ENCODE results near the gene CCDC6.

CCDC6 gene

DNA sequence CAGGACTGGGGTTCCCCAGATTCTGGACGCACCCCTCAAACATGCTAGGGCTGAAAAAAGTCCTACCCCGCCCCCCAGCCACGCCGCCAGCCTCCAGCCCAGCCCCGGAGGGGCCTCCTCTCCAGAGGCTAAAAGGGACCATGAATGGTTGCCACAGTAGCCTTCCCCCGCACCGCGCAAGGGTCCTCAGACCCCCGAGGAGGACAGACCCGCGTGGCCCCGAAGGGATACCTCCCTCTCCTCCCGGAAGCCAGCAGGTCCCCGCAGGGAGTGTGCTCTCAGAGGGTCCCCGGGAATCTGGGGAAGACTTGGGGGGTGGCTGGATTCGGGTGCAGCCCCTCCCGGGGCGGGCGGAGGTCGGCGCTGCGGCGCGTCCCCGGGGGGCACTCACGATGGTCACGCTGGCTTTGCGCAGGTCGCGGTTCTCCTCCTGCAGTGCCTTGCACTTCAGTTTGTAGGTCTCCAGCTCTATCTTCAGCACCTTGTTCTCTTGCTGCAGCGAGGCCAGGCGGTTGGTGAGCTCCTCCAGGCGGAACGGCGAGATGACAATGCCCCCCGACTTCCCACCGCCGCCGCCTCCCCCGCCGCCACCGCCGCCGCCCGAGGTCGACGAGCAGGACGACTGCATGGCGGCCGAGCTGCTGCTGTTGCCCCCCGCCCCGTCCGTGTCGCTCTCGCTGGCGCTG is 482 bp downstream of the CCDC6 start:
- Histone ChIP-seq H3K9me3 (ENCODE audit: insufficient read depth, low read length) (no peaks in the 10 kb centered on the region), H3K4me1 (ENCODE audit: insufficient read depth, insufficient read length) (no peaks in the 10 kb centered on the region), H3K4me3 (ENCODE audit: insufficient read length, low read depth) (peak overlapping the region; percentile 90), H3K36me3 (ENCODE audit: insufficient read depth, insufficient read length, low read length) (peaks cover 9% of the 10 kb centered on the region), H3K27me3 (ENCODE audit: insufficient read depth, insufficient read length) (no peaks in the 10 kb centered on the region), H3K9ac (ENCODE audit: insufficient read length, low read depth) (peak overlapping the region; percentile 93)
- no peak for TF ChIP-seq YY1 (IDR thresholded peaks at IDR 0.05; ENCODE audit: insufficient read depth, insufficient read length)
- no peak for TF ChIP-seq ZNF274 (IDR thresholded peaks at IDR 0.05; ENCODE audit: low read depth, low read length)
- no peak for TF ChIP-seq SUZ12 (IDR thresholded peaks at IDR 0.05; ENCODE audit: extremely low read depth, insufficient read depth, insufficient read length)
- DNase-seq (ENCODE audit: low read depth, low spot score), result no peak

DNA sequence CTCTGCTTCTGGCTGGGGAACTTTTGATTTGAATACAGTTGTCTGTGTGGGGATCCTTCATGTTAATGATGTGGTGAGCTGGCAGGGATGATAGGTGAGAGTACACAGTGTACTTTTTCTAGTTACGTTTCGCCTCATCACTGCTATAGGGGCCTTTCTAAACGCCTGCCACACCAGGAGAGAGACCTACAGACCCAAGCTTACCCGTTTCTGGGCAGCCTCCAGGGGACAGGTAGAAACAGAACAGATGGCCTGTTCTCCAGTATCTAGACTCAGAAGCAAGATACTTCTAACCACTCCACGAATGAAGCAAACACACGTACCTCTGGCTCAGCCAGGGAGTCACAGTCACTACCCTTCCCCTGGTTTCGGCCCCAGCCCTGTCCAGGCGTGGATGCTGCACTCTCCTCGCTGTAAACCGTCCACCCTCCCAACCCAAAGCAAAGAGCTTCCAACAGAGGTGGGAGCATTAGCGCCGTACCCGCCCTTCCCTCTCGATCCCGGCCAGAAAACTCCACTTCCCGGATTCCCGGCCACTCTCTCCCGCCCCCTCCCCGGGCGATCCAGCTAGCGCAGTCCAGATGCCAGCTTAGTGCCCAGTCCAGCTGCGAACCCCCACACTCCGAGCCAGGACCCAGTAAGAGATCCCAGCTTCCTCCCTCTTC is 1.2 kb downstream of the CCDC6 start:
- H3K4me3 ChIP-seq (ENCODE audit: insufficient read length, low read depth), result peak overlapping the region; percentile 90
- H3K4me1 ChIP-seq (ENCODE audit: insufficient read depth, insufficient read length), result no peaks in the 10 kb centered on the region
- H3K36me3 ChIP-seq (ENCODE audit: insufficient read depth, insufficient read length, low read length), result peaks cover 12% of the 10 kb centered on the region
- TF ChIP-seq ZNF274 (IDR thresholded peaks at IDR 0.05; ENCODE audit: low read depth, low read length) (no peak), SUZ12 (IDR thresholded peaks at IDR 0.05; ENCODE audit: extremely low read depth, insufficient read depth, insufficient read length) (no peak), YY1 (IDR thresholded peaks at IDR 0.05; ENCODE audit: insufficient read depth, insufficient read length) (no peak)
- H3K27me3 ChIP-seq (ENCODE audit: insufficient read depth, insufficient read length), result no peaks in the 10 kb centered on the region
- DNase-seq (ENCODE audit: low read depth, low spot score), result no peak
- H3K9ac ChIP-seq (ENCODE audit: insufficient read length, low read depth), result peak overlapping the region; percentile 93
- H3K9me3 ChIP-seq (ENCODE audit: insufficient read depth, low read length), result no peaks in the 10 kb centered on the region

DNA sequence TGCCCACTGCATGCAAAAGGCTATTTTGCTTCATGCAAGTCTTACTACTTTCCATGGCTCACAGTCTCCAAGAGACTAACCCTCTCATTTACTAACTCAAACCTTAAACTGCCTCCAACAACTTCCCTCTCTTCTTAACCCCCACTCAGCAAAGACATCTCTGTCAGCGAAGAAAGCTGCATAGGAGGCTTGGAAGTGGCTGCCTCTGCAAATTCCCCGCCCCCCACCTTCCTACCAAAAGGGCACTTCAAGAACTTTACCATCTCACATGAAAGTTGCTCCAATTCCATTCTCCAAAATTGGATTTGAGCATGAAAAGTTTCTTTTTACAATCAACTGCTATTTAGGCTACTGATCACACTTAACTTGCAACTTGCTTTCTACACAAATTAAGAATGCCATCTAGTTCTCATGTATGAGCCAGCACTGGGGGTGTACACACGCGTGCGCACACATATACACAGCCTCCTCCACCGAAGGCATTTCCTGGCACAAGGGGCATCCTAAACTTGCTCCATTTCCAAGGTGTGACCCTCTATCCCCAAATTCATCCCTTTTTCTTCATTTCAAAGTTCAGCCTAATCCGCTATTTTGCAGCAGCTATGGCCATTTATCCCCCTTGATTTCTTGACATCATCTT is 1.8 kb downstream of the CCDC6 start:
- TF ChIP-seq YY1 (IDR thresholded peaks at IDR 0.05; ENCODE audit: insufficient read depth, insufficient read length), result no peak
- TF ChIP-seq ZNF274 (IDR thresholded peaks at IDR 0.05; ENCODE audit: low read depth, low read length), result no peak
- no peak for TF ChIP-seq SUZ12 (IDR thresholded peaks at IDR 0.05; ENCODE audit: extremely low read depth, insufficient read depth, insufficient read length)
- peak overlapping the region; percentile 90 for H3K4me3 ChIP-seq (ENCODE audit: insufficient read length, low read depth)
- H3K36me3 ChIP-seq (ENCODE audit: insufficient read depth, insufficient read length, low read length), result peaks cover 12% of the 10 kb centered on the region
- no peak for DNase-seq (ENCODE audit: low read depth, low spot score)
- H3K9me3 ChIP-seq (ENCODE audit: insufficient read depth, low read length), result no peaks in the 10 kb centered on the region
- peak overlapping the region; percentile 93 for H3K9ac ChIP-seq (ENCODE audit: insufficient read length, low read depth)
- no peaks in the 10 kb centered on the region for H3K27me3 ChIP-seq (ENCODE audit: insufficient read depth, insufficient read length)
- H3K4me1 ChIP-seq (ENCODE audit: insufficient read depth, insufficient read length), result no peaks in the 10 kb centered on the region

DNA sequence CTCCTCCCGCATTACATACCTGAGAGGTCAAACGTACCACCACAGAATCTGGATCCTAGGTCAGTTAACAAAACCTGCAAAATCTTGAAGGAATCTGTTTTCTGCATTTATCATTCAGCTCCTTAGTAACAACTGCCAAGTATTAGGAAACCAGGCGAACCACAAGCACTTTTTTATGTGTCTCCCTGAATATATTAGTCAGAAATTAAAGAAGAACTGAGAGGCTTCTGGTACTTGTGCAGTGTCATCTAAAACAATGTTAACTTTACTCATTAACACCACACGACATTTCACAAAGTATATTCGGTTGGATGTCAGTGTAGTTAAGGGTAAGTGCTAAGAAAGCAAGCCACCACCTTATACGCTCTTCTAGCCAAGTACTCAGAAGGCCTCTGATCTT is 2.5 kb downstream of the CCDC6 start:
- TF ChIP-seq SUZ12 (IDR thresholded peaks at IDR 0.05; ENCODE audit: extremely low read depth, insufficient read depth, insufficient read length) (no peak), ZNF274 (IDR thresholded peaks at IDR 0.05; ENCODE audit: low read depth, low read length) (no peak), YY1 (IDR thresholded peaks at IDR 0.05; ENCODE audit: insufficient read depth, insufficient read length) (no peak)
- Histone ChIP-seq H3K4me3 (ENCODE audit: insufficient read length, low read depth) (peak overlapping the region; percentile 1), H3K27me3 (ENCODE audit: insufficient read depth, insufficient read length) (no peaks in the 10 kb centered on the region), H3K36me3 (ENCODE audit: insufficient read depth, insufficient read length, low read length) (peaks cover 12% of the 10 kb centered on the region), H3K9ac (ENCODE audit: insufficient read length, low read depth) (no peak overlapping the region), H3K9me3 (ENCODE audit: insufficient read depth, low read length) (no peaks in the 10 kb centered on the region), H3K4me1 (ENCODE audit: insufficient read depth, insufficient read length) (no peaks in the 10 kb centered on the region)
- no peak for DNase-seq (ENCODE audit: low read depth, low spot score)

DNA sequence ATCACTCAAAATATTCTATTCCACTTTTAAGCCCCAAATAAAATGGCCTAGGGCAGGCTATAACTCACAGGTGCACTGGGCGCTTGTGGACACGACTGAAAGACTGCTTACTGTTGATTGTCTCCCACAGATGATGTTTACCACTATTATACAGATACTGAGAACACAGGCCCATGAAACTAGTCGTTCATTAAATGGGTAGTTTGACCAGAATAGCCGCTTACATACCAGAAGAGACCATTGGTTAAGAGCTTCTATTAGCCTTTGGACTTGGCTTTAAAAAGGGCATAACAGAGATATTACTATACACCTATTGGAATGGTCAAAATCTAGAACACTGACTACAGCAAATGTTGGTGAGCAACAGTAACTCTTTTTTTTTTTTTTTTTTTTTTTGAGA is 4.3 kb downstream of the CCDC6 start:
- H3K4me3 ChIP-seq (ENCODE audit: insufficient read length, low read depth), result no peak overlapping the region
- no peak for DNase-seq (ENCODE audit: low read depth, low spot score)
- TF ChIP-seq YY1 (IDR thresholded peaks at IDR 0.05; ENCODE audit: insufficient read depth, insufficient read length) (no peak), SUZ12 (IDR thresholded peaks at IDR 0.05; ENCODE audit: extremely low read depth, insufficient read depth, insufficient read length) (no peak), ZNF274 (IDR thresholded peaks at IDR 0.05; ENCODE audit: low read depth, low read length) (no peak)
- H3K4me1 ChIP-seq (ENCODE audit: insufficient read depth, insufficient read length), result no peaks in the 10 kb centered on the region
- peaks cover 12% of the 10 kb centered on the region for H3K36me3 ChIP-seq (ENCODE audit: insufficient read depth, insufficient read length, low read length)
- no peaks in the 10 kb centered on the region for H3K27me3 ChIP-seq (ENCODE audit: insufficient read depth, insufficient read length)
- no peak overlapping the region for H3K9ac ChIP-seq (ENCODE audit: insufficient read length, low read depth)
- no peaks in the 10 kb centered on the region for H3K9me3 ChIP-seq (ENCODE audit: insufficient read depth, low read length)

DNA sequence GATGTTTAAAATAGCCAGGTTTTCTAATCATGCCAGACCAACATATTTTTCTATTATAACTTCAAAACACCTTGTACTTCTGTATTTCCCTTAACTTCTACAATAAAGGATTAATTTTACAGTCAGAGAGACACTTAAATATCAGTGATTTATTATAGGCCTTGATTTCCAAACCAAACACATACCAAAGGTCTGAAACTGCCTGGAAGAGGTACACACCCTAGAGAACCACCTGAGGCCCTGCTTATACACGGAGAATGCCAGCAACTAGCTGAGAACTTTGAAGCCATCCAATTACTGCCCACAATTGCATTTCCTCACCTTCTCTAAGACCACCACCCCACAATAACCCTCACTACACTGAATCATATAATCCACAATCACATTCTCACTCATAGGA is 4.9 kb downstream of the CCDC6 start:
- Histone ChIP-seq H3K4me1 (ENCODE audit: insufficient read depth, insufficient read length) (no peaks in the 10 kb centered on the region), H3K36me3 (ENCODE audit: insufficient read depth, insufficient read length, low read length) (peaks cover 12% of the 10 kb centered on the region), H3K27me3 (ENCODE audit: insufficient read depth, insufficient read length) (no peaks in the 10 kb centered on the region), H3K9ac (ENCODE audit: insufficient read length, low read depth) (no peak overlapping the region), H3K4me3 (ENCODE audit: insufficient read length, low read depth) (no peak overlapping the region), H3K9me3 (ENCODE audit: insufficient read depth, low read length) (no peaks in the 10 kb centered on the region)
- TF ChIP-seq SUZ12 (IDR thresholded peaks at IDR 0.05; ENCODE audit: extremely low read depth, insufficient read depth, insufficient read length), result no peak
- no peak for TF ChIP-seq ZNF274 (IDR thresholded peaks at IDR 0.05; ENCODE audit: low read depth, low read length)
- no peak for TF ChIP-seq YY1 (IDR thresholded peaks at IDR 0.05; ENCODE audit: insufficient read depth, insufficient read length)
- no peak for DNase-seq (ENCODE audit: low read depth, low spot score)

Measured in NT2/D1 (cell line).